ENCODE measurements around the gene DRGX. TPM values are rescaled to one million over a fixed set of nuclear protein-coding genes. Genes with fewer than 3 reads are reported as not detected.

DRGX gene
- total RNA-seq, 5 donors from 2014 or later (not counting 1 experiment from before 2014, with no cell fraction given): not detected

Other genes starting within 250 kb of the DRGX start
- gene TMEM273, start 207.7 kb downstream of the DRGX start, total RNA-seq: 10 to 100 TPM in 4 of 5 donors, 1 to 10 TPM in 1; 8.4 to 22.9 (median 15.6) TPM
- not detected for gene C10orf71, start 96.9 kb downstream of the DRGX start, total RNA-seq
- 10 to 100 TPM; 34.6 to 40.7 (median 39.1) TPM for gene ERCC6, start 143.0 kb upstream of the DRGX start, total RNA-seq
- not detected for gene SLC18A3, start 214.2 kb upstream of the DRGX start, total RNA-seq
- gene CHAT, start 217.9 kb upstream of the DRGX start, total RNA-seq: not detected

Measured in T-cell (primary cell).